Measurements from ENCODE around the gene SLC39A1. TPM values are rescaled to one million over a fixed set of nuclear protein-coding genes. Genes with fewer than 3 reads are reported as not detected.

The SLC39A1 gene
- total RNA-seq, 2 experiments from 2014 or later = 6.4 to 6.9 TPM

GRCh38 chr1:153934746-153935145 is 28.6 kb downstream of the SLC39A1 start:
- ChIA-PET CTCF (no interaction called here), POLR2A (interaction anchor here (1.3 to 3.8 kb wide), 2 partner anchors 10 to 11 kb away, joined by 6 to 15 read pairs; partner anchors contain the start of gene GATAD2B)
- intact Hi-C loops (cut with DNase I, micrococcal nuclease) = no loop called here
- H3K4me3 Mint-ChIP-seq = no peak overlapping the region
- Histone ChIP-seq H3K27ac (ENCODE audit: low read depth in 1 of 2, low read length in 2 of 2) (no peak overlapping the region), H3K4me3 (ENCODE audit: low read length) (no peak overlapping the region), H3K4me1 (ENCODE audit: insufficient read depth, low read length) (peaks cover 3% of the 10 kb centered on the region), H3K9me3 (ENCODE audit: control insufficient read depth in 1 of 2, insufficient read depth in 1 of 2, low read length in 2 of 2) (no peaks in the 10 kb centered on the region), H3K27me3 (ENCODE audit: control insufficient read depth in 1 of 2, insufficient read depth in 2 of 2, low read length in 2 of 2) (no peaks in the 10 kb centered on the region), H3K36me3 (ENCODE audit: insufficient read depth, low read length) (peaks cover 87% of the 10 kb centered on the region)
- DNase-seq (no peak), ATAC-seq (ENCODE audit: poor library complexity) (no peak)
- H3K4me1 Mint-ChIP-seq (ENCODE audit: low read depth) = no peaks in the 10 kb centered on the region
- peaks cover 86% of the 10 kb centered on the region for H3K36me3 Mint-ChIP-seq (ENCODE audit: low read depth)
- no peaks in the 10 kb centered on the region for H3K27me3 Mint-ChIP-seq
- TF ChIP-seq CTCF (IDR thresholded peaks at IDR 0.05) = no peak
- no peaks in the 10 kb centered on the region for H3K9me3 Mint-ChIP-seq
- H3K27ac Mint-ChIP-seq = no peak overlapping the region

- Histone ChIP-seq H3K36me3 (ENCODE audit: insufficient read depth, low read length) (peaks cover 84% of the 10 kb centered on the region), H3K27me3 (ENCODE audit: control insufficient read depth in 1 of 2, insufficient read depth in 2 of 2, low read length in 2 of 2) (no peaks in the 10 kb centered on the region), H3K9me3 (ENCODE audit: control insufficient read depth in 1 of 2, insufficient read depth in 1 of 2, low read length in 2 of 2) (no peaks in the 10 kb centered on the region), H3K4me3 (ENCODE audit: low read length) (no peak overlapping the region), H3K27ac (ENCODE audit: low read depth in 1 of 2, low read length in 2 of 2) (no peak overlapping the region), H3K4me1 (ENCODE audit: insufficient read depth, low read length) (no peaks in the 10 kb centered on the region)
- POLR2A ChIA-PET = interaction anchor here (1.3 to 3.8 kb wide), 2 partner anchors 10 to 11 kb away, joined by 6 to 15 read pairs; partner anchors contain the start of gene GATAD2B
- Mint-ChIP-seq H3K4me3 (no peak overlapping the region), H3K4me1 (ENCODE audit: low read depth) (no peaks in the 10 kb centered on the region), H3K36me3 (ENCODE audit: low read depth) (peaks cover 78% of the 10 kb centered on the region), H3K9me3 (no peaks in the 10 kb centered on the region), H3K27me3 (no peaks in the 10 kb centered on the region), H3K27ac (no peak overlapping the region)
- CTCF ChIA-PET = interaction anchor here (0.7 kb wide), 1 partner anchor 113 kb away, joined by 3 read pairs; no protein-coding TSS in a partner anchor
- ATAC-seq (ENCODE audit: poor library complexity) = no peak
- DNase-seq = no peak
- no peak for TF ChIP-seq CTCF (IDR thresholded peaks at IDR 0.05)
- intact Hi-C loops (cut with DNase I, micrococcal nuclease) = no loop called here
Measured at GRCh38 chr1:153933955-153934354, 29.4 kb downstream of the SLC39A1 start.

- POLR2A ChIA-PET = interaction anchor here (1.3 to 3.8 kb wide), 2 partner anchors 10 to 11 kb away, joined by 6 to 15 read pairs; partner anchors contain the start of gene GATAD2B
- no peak for TF ChIP-seq CTCF (IDR thresholded peaks at IDR 0.05)
- H3K36me3 ChIP-seq (ENCODE audit: insufficient read depth, low read length) = peaks cover 81% of the 10 kb centered on the region
- intact Hi-C loops (cut with DNase I, micrococcal nuclease) = no loop called here
- no peak overlapping the region for H3K4me3 ChIP-seq (ENCODE audit: low read length)
- CTCF ChIA-PET = no interaction called here
- ATAC-seq (ENCODE audit: poor library complexity) = no peak
- no peaks in the 10 kb centered on the region for H3K4me1 ChIP-seq (ENCODE audit: insufficient read depth, low read length)
- no peak overlapping the region for H3K27ac Mint-ChIP-seq
- no peaks in the 10 kb centered on the region for H3K27me3 Mint-ChIP-seq
- peaks cover 73% of the 10 kb centered on the region for H3K36me3 Mint-ChIP-seq (ENCODE audit: low read depth)
- DNase-seq = no peak
- H3K9me3 Mint-ChIP-seq = no peaks in the 10 kb centered on the region
- no peaks in the 10 kb centered on the region for H3K9me3 ChIP-seq (ENCODE audit: control insufficient read depth in 1 of 2, insufficient read depth in 1 of 2, low read length in 2 of 2)
- H3K4me1 Mint-ChIP-seq (ENCODE audit: low read depth) = peaks cover 4% of the 10 kb centered on the region
- no peak overlapping the region for H3K27ac ChIP-seq (ENCODE audit: low read depth in 1 of 2, low read length in 2 of 2)
- H3K4me3 Mint-ChIP-seq = no peak overlapping the region
- H3K27me3 ChIP-seq (ENCODE audit: control insufficient read depth in 1 of 2, insufficient read depth in 2 of 2, low read length in 2 of 2) = no peaks in the 10 kb centered on the region
Measured at GRCh38 chr1:153933430-153933829, 29.9 kb downstream of the SLC39A1 start.
